Ureter (tissue), 1 donor: ENCODE measurements around the gene CST8. TPM values are rescaled to one million over a fixed set of nuclear protein-coding genes. Genes with fewer than 3 reads are reported as not detected.
A peak's percentile ranks its signal among the peaks of the same experiment; 100 is the strongest.
"Not testable (repeated sequence)": the region's sequence is repeated elsewhere in the genome, so short reads cannot be mapped to it uniquely, and the experiment has no call there.

Experiments
- DNase-seq: peaks from one replicate; pipeline ENCODE4 v3.0.0-alpha.2; 2020; ENCODE audit warnings: low spot score
- total RNA-seq: library from RNA; stranded (reverse); gene quantifications from one replicate; pipeline ENCODE4 v1.2.4, GENCODE V29; 2023
- donor health status: DM: yes; HTN: yes; CAD: no.

CST8 gene
- not detected for total RNA-seq

DNA sequence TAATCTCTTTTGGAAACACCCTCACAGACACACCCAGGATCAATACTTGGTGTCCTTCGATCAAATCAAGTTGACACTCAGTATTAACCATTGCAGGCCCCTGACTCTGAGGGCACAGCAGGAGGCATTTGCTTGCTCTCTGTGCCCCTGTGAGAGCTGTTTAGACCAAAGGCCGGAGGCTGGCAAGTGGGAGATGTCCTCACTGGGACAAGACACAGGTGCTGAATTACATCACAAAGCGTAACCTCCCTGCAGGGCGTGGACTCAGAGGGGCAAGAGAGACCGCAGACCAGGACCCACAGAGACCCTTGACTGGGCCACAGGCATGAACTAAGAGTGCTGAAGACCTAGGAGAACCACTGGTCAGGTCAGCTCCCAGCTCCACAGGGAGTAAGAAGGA lies at the start of gene CST8:
CST8 (plus strand) TSS at position 301 of the 400 bp plus-strand sequence. CDS start 551 bp downstream, outside the sequence.
- no peak for DNase-seq

DNA sequence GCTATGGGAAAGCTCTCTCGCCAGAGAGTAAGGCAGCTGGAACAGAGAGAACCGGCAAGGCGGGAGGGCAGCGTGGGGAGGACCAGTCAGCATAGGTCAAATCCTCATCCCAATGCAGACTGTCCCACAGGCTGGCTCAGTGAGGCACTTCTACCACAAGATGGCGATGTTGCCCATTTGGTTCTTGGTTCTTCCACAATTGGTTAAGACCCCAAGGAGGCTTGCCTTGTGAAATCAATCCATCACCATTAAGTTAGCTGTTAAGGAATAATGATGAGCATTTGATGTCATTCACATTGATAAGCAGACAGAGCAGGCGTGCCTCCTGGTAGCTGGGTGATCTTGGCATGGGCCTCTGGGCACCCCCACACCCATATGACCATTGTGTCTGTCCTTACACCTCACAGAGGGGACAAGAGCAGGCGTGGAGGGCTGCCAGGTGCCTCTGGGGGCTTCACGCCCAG lies 49.0 kb upstream of the CST8 start:
- DNase-seq, result peak; percentile 74

GRCh38 chr20:23442436-23442835 lies 48.5 kb upstream of the CST8 start:
- no peak for DNase-seq

- DNase-seq, result no peak
These were observed 46.1 kb upstream of the CST8 start for GRCh38 chr20:23444859-23445258.

- DNase-seq, result no peak
These were observed 45.2 kb upstream of the CST8 start for GRCh38 chr20:23445596-23446217.

GRCh38 chr20:23446505-23446904 lies 44.4 kb upstream of the CST8 start:
- DNase-seq, result no peak

DNA sequence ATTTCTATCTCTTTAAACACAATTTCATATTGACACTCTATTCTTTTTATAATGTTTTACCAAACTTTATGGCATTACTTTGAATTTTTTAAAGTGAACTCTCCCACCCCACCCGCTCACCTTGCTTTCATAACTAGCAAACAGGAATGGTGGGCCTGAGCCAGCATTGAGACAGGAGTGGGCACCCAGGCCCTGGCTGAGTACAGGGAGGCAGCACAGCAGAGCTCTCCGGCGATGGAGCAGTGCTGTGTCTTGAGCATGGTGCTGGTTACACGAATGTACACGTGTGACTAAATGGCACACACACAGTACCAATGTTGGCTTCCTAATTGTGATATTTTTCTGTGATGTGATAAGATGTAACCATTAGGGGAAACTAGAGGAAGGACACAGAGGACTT lies 42.8 kb upstream of the CST8 start:
- DNase-seq, result no peak

GRCh38 chr20:23449421-23449820 lies 41.5 kb upstream of the CST8 start:
- DNase-seq, result no peak

DNA sequence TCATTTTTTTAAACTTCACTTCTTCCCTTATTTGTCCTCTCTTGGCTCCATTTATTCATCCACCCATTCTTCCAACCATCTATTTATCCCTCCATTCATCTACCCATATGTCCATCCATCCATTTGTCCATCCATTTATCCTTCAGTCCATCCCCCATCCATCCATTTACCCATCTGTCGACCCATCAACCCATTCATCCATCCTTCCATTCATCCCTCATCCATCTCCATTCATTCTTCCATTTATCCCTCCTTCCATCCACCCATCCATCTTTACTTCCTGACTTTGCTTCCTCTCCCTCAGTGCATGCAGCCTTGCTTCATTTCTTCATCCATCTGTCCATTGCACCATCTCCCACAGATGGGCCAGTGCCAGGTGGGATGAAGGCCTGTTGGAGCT lies 40.0 kb upstream of the CST8 start:
- no peak for DNase-seq

DNA sequence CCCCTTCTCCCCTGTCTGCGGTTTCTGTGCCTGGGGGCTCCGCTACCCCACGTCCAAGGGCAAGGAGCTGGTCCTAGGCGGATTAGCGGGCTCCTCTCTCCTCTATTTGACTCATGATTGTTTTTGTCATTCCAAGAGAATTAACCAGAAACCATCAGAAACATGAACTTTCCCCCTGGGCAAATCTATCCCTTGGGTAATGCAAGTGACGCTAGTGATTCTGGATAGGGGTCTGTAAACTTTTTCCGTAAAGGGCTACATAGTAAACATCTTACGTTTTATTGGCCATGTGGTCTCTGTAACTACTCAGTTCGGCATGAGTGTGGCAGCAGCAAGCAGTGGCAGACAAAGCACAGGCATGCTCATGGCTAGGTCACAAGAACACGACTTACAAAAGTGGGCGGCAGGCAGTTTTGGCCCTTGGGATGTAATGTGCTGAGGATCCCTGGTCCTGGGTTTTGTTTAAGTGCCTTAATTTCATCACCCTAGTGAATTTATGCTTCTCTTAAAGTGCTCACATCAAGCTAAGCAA lies 38.9 kb upstream of the CST8 start:
- DNase-seq, result no peak

DNA sequence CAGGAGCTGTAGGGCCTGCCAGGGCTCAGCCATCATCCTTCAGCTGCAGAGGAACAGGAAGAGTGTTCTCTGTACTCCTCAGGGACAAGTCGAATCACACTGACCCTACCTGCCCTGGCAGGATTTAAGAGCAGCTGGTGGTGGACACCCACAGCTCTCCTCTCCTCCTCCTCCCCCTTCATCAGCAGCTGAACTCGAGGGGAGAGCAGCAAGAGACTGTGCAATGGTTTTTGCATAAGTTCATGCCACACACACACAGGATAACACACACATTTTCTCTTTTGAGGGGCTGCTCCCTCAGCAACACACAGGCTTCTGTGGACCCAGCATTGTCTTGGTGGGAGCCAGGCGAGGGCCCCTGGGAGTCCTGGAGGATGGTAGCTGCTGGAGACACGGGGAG lies 38.1 kb upstream of the CST8 start, which contains the start of gene CST11:
CST11 (minus strand) TSS at position 101 of the 400 bp plus-strand sequence; CDS start at position 36, 65 bp downstream.
- no peak for DNase-seq

GRCh38 chr20:23453549-23454543 lies 37.1 kb upstream of the CST8 start:
- no peak for DNase-seq

GRCh38 chr20:23454816-23455215 lies 36.1 kb upstream of the CST8 start:
- no peak for DNase-seq

- DNase-seq, result no peak
These were observed 35.3 kb upstream of the CST8 start for GRCh38 chr20:23455639-23456038.

DNA sequence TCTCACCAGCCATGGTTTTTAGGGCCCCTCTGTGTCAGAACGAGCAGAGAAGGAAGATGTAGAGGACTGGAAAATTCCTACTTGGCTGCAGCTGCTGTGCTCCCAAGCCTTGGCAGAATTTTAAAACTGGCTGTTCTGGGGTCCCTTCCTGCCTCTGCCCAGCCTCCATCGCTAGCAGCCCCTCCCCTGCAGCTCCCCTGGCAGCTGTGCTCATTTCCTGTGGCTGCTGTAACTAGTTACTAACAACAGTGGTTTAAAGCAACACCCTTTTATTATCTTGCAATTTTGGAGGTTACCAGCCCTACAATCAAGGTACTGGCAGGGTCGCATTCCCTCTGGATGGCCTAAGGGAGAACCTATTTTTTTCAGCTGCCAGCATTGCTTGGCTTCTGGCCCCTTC lies 34.5 kb upstream of the CST8 start:
- DNase-seq, result no peak

- no peak for DNase-seq
These were observed 34.0 kb upstream of the CST8 start for GRCh38 chr20:23456873-23457272.

DNA sequence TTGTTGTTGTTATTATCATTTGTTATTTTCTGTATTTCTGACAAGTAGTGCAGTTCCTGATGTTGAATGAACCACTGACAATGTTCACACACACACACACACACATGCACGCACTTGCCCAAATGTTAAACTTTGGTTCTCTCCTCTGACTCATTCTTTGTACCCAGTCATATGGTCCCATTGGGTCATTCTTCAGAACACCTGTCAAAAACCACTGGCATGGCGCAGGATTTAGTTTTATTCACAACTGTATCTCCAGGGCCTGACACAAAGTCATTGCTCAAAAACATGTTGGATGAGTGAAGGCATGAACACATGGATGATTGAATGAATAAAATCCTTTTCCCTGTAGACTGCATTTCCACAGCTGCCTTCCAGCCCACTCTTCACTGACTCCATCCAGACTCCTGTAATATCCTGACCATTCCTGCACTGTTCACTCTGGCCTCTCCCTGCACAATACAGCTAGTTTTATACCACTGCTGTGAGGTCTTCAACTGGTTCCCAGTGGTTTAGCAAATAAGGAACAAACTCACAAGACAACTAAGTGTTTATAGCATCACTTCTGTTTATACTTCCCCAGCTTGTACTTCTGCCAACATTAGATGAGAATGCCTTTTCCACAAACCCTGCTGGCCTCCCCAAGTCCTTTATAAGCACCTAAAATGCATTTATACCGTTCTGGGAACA lies 31.3 kb upstream of the CST8 start:
- no peak for DNase-seq

- DNase-seq, result no peak
These were observed 29.7 kb upstream of the CST8 start for GRCh38 chr20:23461180-23461579.

- DNase-seq, result not testable (repeated sequence)
These were observed 24.0 kb upstream of the CST8 start for GRCh38 chr20:23466961-23467360.

GRCh38 chr20:23472306-23472705 lies 18.6 kb upstream of the CST8 start:
- DNase-seq, result not testable (repeated sequence)

GRCh38 chr20:23473293-23473692 lies 17.6 kb upstream of the CST8 start:
- not testable (repeated sequence) for DNase-seq

DNA sequence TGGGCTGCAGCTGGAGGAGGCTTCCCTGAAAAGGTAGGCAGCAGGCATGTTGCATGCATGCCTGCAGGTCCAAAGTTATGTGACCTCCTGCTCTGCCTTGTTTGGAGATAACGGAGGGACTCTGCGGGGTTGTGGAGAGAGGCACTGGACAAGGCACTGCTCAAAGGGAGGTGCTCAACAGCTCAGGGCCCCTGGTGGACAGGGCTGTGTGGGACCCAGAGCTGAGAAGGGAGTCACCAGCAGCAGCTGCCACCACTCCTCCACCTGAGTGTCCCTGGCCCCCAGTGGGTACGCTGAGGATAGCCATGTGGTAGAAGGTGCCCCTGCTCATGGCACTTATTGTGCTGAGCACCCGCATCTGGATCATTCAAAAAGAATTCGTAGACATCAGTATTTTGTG lies 15.5 kb upstream of the CST8 start:
- DNase-seq, result no peak
